H1 (cell line): ENCODE measurements around the gene DUSP23. TPM values are rescaled to one million over a fixed set of nuclear protein-coding genes. Genes with fewer than 3 reads are reported as not detected.

Source experiments
- CTCF ChIA-PET: fragments of 300-600 bp; sonication (Branson Sonifier 250); formaldehyde crosslinking; loops from one replicate; lab custom pipeline; 2021; ENCODE audit not compliant: partially characterized antibody; lab: Charles Lee
- POLR2A ChIA-PET: fragments of 300-600 bp; sonication (Branson Sonifier 250); formaldehyde crosslinking; loops from one replicate; lab custom pipeline; 2021; ENCODE audit warnings: inconsistent platforms; ENCODE audit not compliant: partially characterized antibody; lab: Charles Lee
- DNase-seq, 2 experiments: peaks; one replicate each; pipeline versions ENCODE4 v3.0.0 to v3.0.0-alpha.2; 2010 to 2022; ENCODE audit warnings: low spot score in 2 of 2, low read depth in 1 of 2, mixed read lengths in 1 of 2
- FAIRE-seq: peaks from 2 replicates; lab custom pipeline; 2011; peaks lifted over from hg19 to GRCh38; lab: Jason Lieb, UNC
- H2AFZ ChIP-seq: 2 replicates; pipeline ENCODE4 v1.8.1; 2012; ENCODE audit warnings: low read length, inconsistent platforms
- H2AK5ac ChIP-seq: 2 replicates; pipeline ENCODE4 v1.6.1; 2013; ENCODE audit warnings: low read depth, low read length
- H2BK120ac ChIP-seq: replicated peaks from 2 replicates; pipeline ENCODE3; 2013; ENCODE audit warnings: low read depth, low read length, inconsistent platforms
- H2BK12ac ChIP-seq: 2 replicates; pipeline ENCODE4 v1.6.1; 2013; ENCODE audit warnings: low read depth, low read length
- H2BK15ac ChIP-seq: 2 replicates; pipeline ENCODE4 v1.6.1; 2013; ENCODE audit warnings: low read length
- H2BK20ac ChIP-seq: 2 replicates; pipeline ENCODE4 v1.6.1; 2013; ENCODE audit warnings: low read length
- H2BK5ac ChIP-seq: 2 replicates; pipeline ENCODE4 v1.6.1; 2013; ENCODE audit warnings: low read depth, low read length
- H3K14ac ChIP-seq: 2 replicates; pipeline ENCODE4 v1.6.1; 2013; ENCODE audit warnings: inconsistent platforms; ENCODE audit not compliant: insufficient read length
- H3K18ac ChIP-seq: 2 replicates; pipeline ENCODE4 v1.6.1; 2013; ENCODE audit warnings: low read length; ENCODE audit errors: extremely low read depth
- H3K23ac ChIP-seq: 2 replicates; pipeline ENCODE4 v1.6.1; 2013; ENCODE audit warnings: inconsistent platforms; ENCODE audit not compliant: insufficient read length
- H3K23me2 ChIP-seq: 2 replicates; pipeline ENCODE4 v1.6.1; 2013; ENCODE audit warnings: low read depth, low read length
- H3K27ac ChIP-seq: 2 replicates; pipeline ENCODE4 v1.6.1; 2011; ENCODE audit warnings: low read depth, low read length, inconsistent platforms
- H3K27me3 ChIP-seq, 4 experiments: replicated peaks in 1 of 4; 1 replicate in 1 of 4; 2 replicates in 3 of 4; pipeline versions ENCODE4 v1.6.1 to v1.8.1; 2011 to 2013; ENCODE audit warnings: low read length in 3 of 4, mild to moderate bottlenecking in 3 of 4, inconsistent platforms in 2 of 4, mixed read lengths in 2 of 4, moderate library complexity in 1 of 4; ENCODE audit not compliant: control insufficient read depth in 3 of 4, insufficient read depth in 3 of 4; ENCODE audit errors: extremely low read depth in 1 of 4
- H3K36me3 ChIP-seq, 4 experiments: 2 replicates each; pipeline versions ENCODE4 v1.6.1 to v1.8.1; 2011 to 2013; ENCODE audit warnings: mild to moderate bottlenecking in 4 of 4, low read length in 3 of 4, moderate library complexity in 2 of 4, control low read depth in 1 of 4, inconsistent platforms in 1 of 4; ENCODE audit not compliant: insufficient read depth in 4 of 4, control insufficient read depth in 2 of 4
- H3K4ac ChIP-seq: replicated peaks from 2 replicates; pipeline ENCODE3; 2013; ENCODE audit warnings: low read length, low read depth, mixed read lengths, inconsistent platforms; ENCODE audit not compliant: insufficient read length
- H3K4me1 ChIP-seq, 4 experiments: replicated peaks in 1 of 4; 1 replicate in 1 of 4; 2 replicates in 3 of 4; pipeline versions ENCODE4 v1.6.1 to v1.8.1; 2011 to 2013; ENCODE audit warnings: low read length in 3 of 4, inconsistent platforms in 2 of 4, mixed read lengths in 1 of 4; ENCODE audit not compliant: insufficient read depth in 4 of 4, control insufficient read depth in 3 of 4
- H3K4me2 ChIP-seq, 2 experiments: 2 replicates each; pipeline versions ENCODE4 v1.6.1 to v1.8.1; 2011 to 2013; ENCODE audit warnings: low read depth in 2 of 2, low read length in 2 of 2, control low read depth in 1 of 2, inconsistent platforms in 1 of 2, mild to moderate bottlenecking in 1 of 2; ENCODE audit not compliant: insufficient read depth in 1 of 2
- H3K4me3 ChIP-seq, 4 experiments: fragments of 200-600, 300-600 bp in 1 of 4; sonication (generic), shearing (Covaris generic), sonication (Bioruptor Twin) in 1 of 4; 2 replicates each; pipeline versions ENCODE4 v1.5.1 to v1.8.1; 2011 to 2016; ENCODE audit warnings: low read length in 4 of 4, low read depth in 3 of 4, control low read depth in 2 of 4, inconsistent platforms in 2 of 4, mild to moderate bottlenecking in 2 of 4, mixed read lengths in 1 of 4, moderate library complexity in 1 of 4; ENCODE audit not compliant: insufficient read depth in 2 of 4; ENCODE audit errors: extremely low read depth in 1 of 4
- H3K56ac ChIP-seq: replicated peaks from 2 replicates; pipeline ENCODE3; 2013; ENCODE audit warnings: low read depth, mild to moderate bottlenecking, mixed read lengths, low read length, inconsistent platforms; ENCODE audit not compliant: insufficient read length
- H3K79me1 ChIP-seq: 2 replicates; pipeline ENCODE4 v1.6.1; 2013; ENCODE audit warnings: low read depth, low read length, control low read depth
- H3K79me2 ChIP-seq, 2 experiments: 2 replicates each; pipeline versions ENCODE4 v1.6.1 to v1.8.1; 2012 to 2013; ENCODE audit warnings: low read length in 2 of 2, mild to moderate bottlenecking in 2 of 2, inconsistent platforms in 1 of 2; ENCODE audit not compliant: insufficient read depth in 2 of 2, control insufficient read depth in 1 of 2
- H3K9ac ChIP-seq, 4 experiments: replicated peaks in 1 of 4; 1 replicate in 1 of 4; 2 replicates in 3 of 4; pipeline versions ENCODE4 v1.6.1 to v1.8.1; 2011 to 2013; ENCODE audit warnings: low read depth in 3 of 4, low read length in 3 of 4, control low read depth in 2 of 4, mild to moderate bottlenecking in 2 of 4, moderate library complexity in 2 of 4, inconsistent platforms in 1 of 4; ENCODE audit errors: extremely low read depth in 1 of 4
- H3K9me3 ChIP-seq, 2 experiments: 2 replicates each; pipeline versions ENCODE4 v1.6.1 to v1.8.1; 2012 to 2013; ENCODE audit warnings: mild to moderate bottlenecking in 2 of 2, moderate library complexity in 2 of 2, control low read depth in 1 of 2, inconsistent platforms in 1 of 2, low read depth in 1 of 2, low read length in 1 of 2, mixed read lengths in 1 of 2; ENCODE audit not compliant: insufficient read depth in 2 of 2
- H4K20me1 ChIP-seq, 2 experiments: replicated peaks in 1 of 2; 2 replicates each; pipeline versions ENCODE3 to v1.8.1; 2011 to 2013; ENCODE audit warnings: inconsistent platforms in 2 of 2, low read length in 2 of 2, mild to moderate bottlenecking in 1 of 2; ENCODE audit not compliant: insufficient read depth in 2 of 2, control insufficient read depth in 1 of 2
- H4K5ac ChIP-seq: 2 replicates; pipeline ENCODE4 v1.6.1; 2013; ENCODE audit warnings: low read length, low read depth, mixed read lengths, inconsistent platforms; ENCODE audit not compliant: insufficient read length
- H4K8ac ChIP-seq: 2 replicates; pipeline ENCODE4 v1.8.0; 2013; ENCODE audit warnings: mild to moderate bottlenecking, moderate library complexity, low read length, inconsistent platforms; ENCODE audit not compliant: insufficient read depth; ENCODE audit errors: extremely low read depth
- H4K91ac ChIP-seq: replicated peaks from 2 replicates; pipeline ENCODE3; 2013; ENCODE audit warnings: low read length, mixed read lengths, inconsistent platforms; ENCODE audit not compliant: insufficient read length
- CBX8 ChIP-seq: fragments of 300-800, 300-1000 bp; sonication (generic); IDR thresholded peaks from 2 replicates; pipeline ENCODE4 v1.7.1; 2016; ENCODE audit warnings: low read depth, low read length, borderline replicate concordance
- polyA plus RNA-seq, 7 experiments: library from polyadenylated mRNA; depleted of rRNA in 3 of 7; stranded (reverse) in 5 of 7; unstranded in 2 of 7; fragments of >200 nt in 5 of 7; fragments of 200-250 nt in 2 of 7; gene quantifications; 1 replicate in 5 of 7; 2 replicates in 1 of 7; 4 replicates in 1 of 7; pipeline versions ENCODE4 v1.2.1 to v1.2.3, GENCODE V29; 2011 to 2013; ENCODE audit warnings: missing spikeins in 2 of 7, mixed read lengths in 2 of 7
- total RNA-seq: library from RNA; stranded (reverse); fragmentation: NEBNext Ultra II Directional; extraction: Animal tissue kit (Norgen Biotek cat#: 25700); gene quantifications from 2 replicates; pipeline ENCODE4 v1.2.1, GENCODE V29; 2021

The DUSP23 gene
- total and polyA plus RNA-seq, 2 of the 8 experiments (the other 6 are each of a cell fraction or from before 2014, with no cell fraction given) = 45.8 to 80.1 TPM

DNA sequence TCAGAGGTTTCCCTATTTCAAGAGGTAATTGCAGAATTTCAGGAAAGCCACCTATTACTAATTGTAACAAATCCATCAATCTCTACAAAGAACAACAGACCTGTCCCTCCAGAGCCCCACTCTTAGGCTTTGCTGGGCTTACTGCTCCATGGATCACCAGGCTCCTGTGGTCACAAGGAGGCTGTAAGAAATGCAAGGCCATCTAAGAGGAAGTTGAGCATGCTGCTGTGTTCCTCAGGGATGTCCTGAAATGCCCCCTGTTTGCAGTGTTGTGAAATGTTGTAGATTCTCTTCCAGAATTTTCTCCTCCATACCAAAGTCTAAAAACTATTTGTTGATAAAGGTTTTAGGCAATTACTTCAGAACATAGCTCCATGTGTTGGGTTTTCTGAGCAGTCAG is 24.4 kb upstream of the DUSP23 start:
- no peaks in the 10 kb centered on the region for H3K27me3 ChIP-seq
- H3K79me2 ChIP-seq = no peaks in the 10 kb centered on the region
- H3K23ac ChIP-seq = no peak overlapping the region
- H2BK120ac ChIP-seq = no peak overlapping the region
- H4K91ac ChIP-seq = no peak overlapping the region
- DNase-seq (no peak), FAIRE-seq (no peak)
- H2BK15ac ChIP-seq = no peak overlapping the region
- H2AK5ac ChIP-seq = no peak overlapping the region
- no peaks in the 10 kb centered on the region for H3K23me2 ChIP-seq
- H3K18ac ChIP-seq = no peak overlapping the region
- no peak overlapping the region for H2BK5ac ChIP-seq
- no peak overlapping the region for H4K8ac ChIP-seq
- H3K79me1 ChIP-seq = no peaks in the 10 kb centered on the region
- no peak overlapping the region for H4K5ac ChIP-seq
- no peak overlapping the region for H3K9ac ChIP-seq
- no peak overlapping the region for H3K4me3 ChIP-seq
- H3K9me3 ChIP-seq = peaks cover 12 to 27% of the 10 kb centered on the region in 2 experiments; a peak in 2 of 4 replicates
- no peak overlapping the region for H3K4ac ChIP-seq
- no peak overlapping the region for H3K14ac ChIP-seq
- ChIA-PET CTCF (no interaction called here), POLR2A (no interaction called here)
- no peak overlapping the region for H3K27ac ChIP-seq
- no peak overlapping the region for H2BK12ac ChIP-seq
- H4K20me1 ChIP-seq = no peaks in the 10 kb centered on the region
- H2BK20ac ChIP-seq = no peak overlapping the region
- no peak overlapping the region for H3K4me2 ChIP-seq
- no peaks in the 10 kb centered on the region for H3K36me3 ChIP-seq
- no peaks in the 10 kb centered on the region for H3K4me1 ChIP-seq
- H2AFZ ChIP-seq = no peak overlapping the region
- no peak overlapping the region for H3K56ac ChIP-seq
- no peak for TF ChIP-seq CBX8
